ENCODE measurements around the gene VWC2L. TPM values are rescaled to one million over a fixed set of nuclear protein-coding genes. Genes with fewer than 3 reads are reported as not detected.

The VWC2L gene
- total and polyA plus RNA-seq, 2 experiments from 2014 or later: not detected

DNA sequence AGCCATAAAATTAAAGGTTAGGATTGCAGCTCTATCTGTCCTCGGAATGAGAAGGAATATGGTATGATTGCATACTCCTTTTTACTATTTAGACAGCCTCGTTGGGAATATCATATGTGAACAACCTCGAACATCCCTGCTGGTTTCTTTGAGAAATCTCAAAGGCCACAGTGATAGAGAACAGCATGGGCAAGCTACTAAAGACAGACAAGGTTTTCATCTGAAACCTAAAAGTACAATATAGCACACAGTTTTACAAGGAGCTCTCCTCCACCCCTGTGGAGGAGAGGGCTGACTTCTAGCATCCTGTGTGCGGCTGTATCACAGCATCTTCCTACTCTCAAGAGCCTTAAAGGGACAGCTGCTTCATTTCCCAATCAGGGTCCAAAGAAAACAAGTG, 104.3 kb downstream of the VWC2L start:
- DNase-seq (ENCODE audit: low spot score): no peak
- H3K36me3 Mint-ChIP-seq (ENCODE audit: low read depth): no peaks in the 10 kb centered on the region
- peaks cover 4% of the 10 kb centered on the region for H3K27me3 Mint-ChIP-seq (ENCODE audit: insufficient read depth, low read depth, poor library complexity)
- H3K4me3 Mint-ChIP-seq: no peak overlapping the region
- no peaks in the 10 kb centered on the region for H3K4me1 ChIP-seq (ENCODE audit: insufficient read depth)
- no peak for ATAC-seq
- no peaks in the 10 kb centered on the region for H3K36me3 ChIP-seq (ENCODE audit: insufficient read depth)
- H3K4me2 ChIP-seq: no peak overlapping the region
- H4K20me1 ChIP-seq (replicated peaks; ENCODE audit: insufficient read depth): no peaks in the 10 kb centered on the region
- no peaks in the 10 kb centered on the region for H3K27me3 ChIP-seq (ENCODE audit: insufficient read depth)
- TF ChIP-seq ZNF114 (CRISPR knock-in tag; IDR thresholded peaks at IDR 0.05) (no peak), EZH2phosphoT487 (IDR thresholded peaks at IDR 0.05; ENCODE audit: unreplicated experiment) (no peak), POLR2AphosphoS5 (IDR thresholded peaks at IDR 0.05; ENCODE audit: low read depth) (no peak), EZH2 (IDR thresholded peaks at IDR 0.05; ENCODE audit: low read depth, unreplicated experiment) (no peak), ZNF462 (CRISPR knock-in tag; IDR thresholded peaks at IDR 0.05) (no peak), JUNB (IDR thresholded peaks at IDR 0.05; ENCODE audit: unreplicated experiment) (no peak), CREB1 (CRISPR knock-in tag; IDR thresholded peaks at IDR 0.05; ENCODE audit: low read depth) (no peak)
- TF ChIP-seq, protein P1, sequence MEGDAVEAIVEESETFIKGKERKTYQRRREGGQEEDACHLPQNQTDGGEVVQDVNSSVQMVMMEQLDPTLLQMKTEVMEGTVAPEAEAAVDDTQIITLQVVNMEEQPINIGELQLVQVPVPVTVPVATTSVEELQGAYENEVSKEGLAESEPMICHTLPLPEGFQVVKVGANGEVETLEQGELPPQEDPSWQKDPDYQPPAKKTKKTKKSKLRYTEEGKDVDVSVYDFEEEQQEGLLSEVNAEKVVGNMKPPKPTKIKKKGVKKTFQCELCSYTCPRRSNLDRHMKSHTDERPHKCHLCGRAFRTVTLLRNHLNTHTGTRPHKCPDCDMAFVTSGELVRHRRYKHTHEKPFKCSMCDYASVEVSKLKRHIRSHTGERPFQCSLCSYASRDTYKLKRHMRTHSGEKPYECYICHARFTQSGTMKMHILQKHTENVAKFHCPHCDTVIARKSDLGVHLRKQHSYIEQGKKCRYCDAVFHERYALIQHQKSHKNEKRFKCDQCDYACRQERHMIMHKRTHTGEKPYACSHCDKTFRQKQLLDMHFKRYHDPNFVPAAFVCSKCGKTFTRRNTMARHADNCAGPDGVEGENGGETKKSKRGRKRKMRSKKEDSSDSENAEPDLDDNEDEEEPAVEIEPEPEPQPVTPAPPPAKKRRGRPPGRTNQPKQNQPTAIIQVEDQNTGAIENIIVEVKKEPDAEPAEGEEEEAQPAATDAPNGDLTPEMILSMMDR (conservative IDR thresholded peaks at IDR 0.05; ENCODE audit: low read depth in 2 of 2): no peak
- H3K9me2 ChIP-seq (ENCODE audit: insufficient read depth): no peaks in the 10 kb centered on the region
- no peaks in the 10 kb centered on the region for H3K9me3 Mint-ChIP-seq
- H3K27ac ChIP-seq (ENCODE audit: low read depth): no peak overlapping the region
- no peaks in the 10 kb centered on the region for H3K79me2 ChIP-seq (replicated peaks; ENCODE audit: insufficient read depth)
- H3K27ac Mint-ChIP-seq: no peak overlapping the region
- H3K4me1 Mint-ChIP-seq: no peaks in the 10 kb centered on the region
- H3F3A ChIP-seq (replicated peaks; ENCODE audit: low read depth): no peaks in the 10 kb centered on the region
- no peak overlapping the region for H3K4me3 ChIP-seq
- H2AFZ ChIP-seq: no peak overlapping the region

Measured in GM23338 (cell line).